ENCODE measurements around the gene AMH. TPM values are rescaled to one million over a fixed set of nuclear protein-coding genes. Genes with fewer than 3 reads are reported as not detected.

AMH gene
- total RNA-seq, 1 experiment from 2014 or later = 11.2 TPM

DNA sequence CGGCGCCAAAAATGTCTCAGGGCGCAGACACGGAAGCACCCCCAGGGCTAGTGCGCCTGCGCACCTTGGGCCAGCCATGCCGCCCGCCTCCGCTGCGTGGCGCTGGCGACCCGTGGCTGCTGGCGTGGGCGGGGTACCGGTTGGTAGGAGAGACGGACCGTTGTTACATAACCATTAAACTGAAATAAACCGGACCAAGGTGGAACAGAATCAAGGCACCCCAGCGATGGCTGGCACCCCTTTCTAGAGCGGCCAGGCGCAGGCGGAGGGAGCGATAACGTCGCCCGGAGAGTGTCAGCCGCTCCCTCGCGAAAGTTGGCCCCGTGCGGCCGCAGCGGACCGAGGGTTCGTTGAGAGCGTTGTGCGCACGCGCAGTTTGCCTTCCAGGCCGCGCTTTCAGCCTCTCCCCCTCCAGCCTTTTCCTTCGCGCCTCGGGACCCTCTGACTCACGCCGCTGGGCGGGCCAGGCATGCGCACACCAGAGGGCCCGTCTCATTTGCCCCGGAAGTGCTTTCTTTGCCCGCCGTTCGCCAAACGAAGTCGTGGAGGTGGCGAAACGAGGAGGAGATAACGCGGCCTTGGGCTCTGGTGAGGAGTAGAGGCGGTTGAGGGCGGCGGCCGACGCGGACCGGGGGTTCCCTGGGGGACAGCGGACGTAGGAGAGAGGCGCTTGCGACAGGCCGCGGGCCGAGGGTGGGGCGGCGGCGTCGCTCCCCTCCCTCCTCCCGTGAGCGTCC, 12.6 kb upstream of the AMH start, which contains the start of the genes PLEKHJ1 and SF3A2:
TSS of gene PLEKHJ1 (minus strand) at position 16 of the 737 bp plus-strand sequence. CDS start 81 bp downstream, outside the sequence.
TSS of gene SF3A2 (plus strand) at position 511 of the 737 bp plus-strand sequence. CDS start 6,595 bp downstream, outside the sequence.
- H3K27me3 Mint-ChIP-seq (ENCODE audit: low read depth) = peaks cover 5% of the 10 kb centered on the region; the same call in 1 of the 2 replicates
- H3K4me3 Mint-ChIP-seq = peak within 1 kb of the TSS; percentile 93
- peak; percentile 97 for DNase-seq (ENCODE audit: low spot score)
- no peaks in the 10 kb centered on the region for H3K9me3 Mint-ChIP-seq
- ChIA-PET CTCF (interaction anchor here (0.6 to 4.7 kb wide), 19 partner anchors 10 to 290 kb away, joined by 3 to 65 read pairs (median 4); partner anchors contain the start of gene AMH), POLR2A (interaction anchor here (1.2 kb wide), 1 partner anchor 39 kb away, joined by 3 read pairs; no protein-coding TSS in a partner anchor)
- peaks cover 42% of the 10 kb centered on the region for H3K4me1 Mint-ChIP-seq
- peak; percentile 83 for ATAC-seq
- peak within 1 kb of the TSS; percentile 99 for H3K27ac Mint-ChIP-seq
- peaks cover 14% of the 10 kb centered on the region; the same call in 1 of the 2 replicates for H3K36me3 Mint-ChIP-seq
- TF ChIP-seq, protein P1, sequence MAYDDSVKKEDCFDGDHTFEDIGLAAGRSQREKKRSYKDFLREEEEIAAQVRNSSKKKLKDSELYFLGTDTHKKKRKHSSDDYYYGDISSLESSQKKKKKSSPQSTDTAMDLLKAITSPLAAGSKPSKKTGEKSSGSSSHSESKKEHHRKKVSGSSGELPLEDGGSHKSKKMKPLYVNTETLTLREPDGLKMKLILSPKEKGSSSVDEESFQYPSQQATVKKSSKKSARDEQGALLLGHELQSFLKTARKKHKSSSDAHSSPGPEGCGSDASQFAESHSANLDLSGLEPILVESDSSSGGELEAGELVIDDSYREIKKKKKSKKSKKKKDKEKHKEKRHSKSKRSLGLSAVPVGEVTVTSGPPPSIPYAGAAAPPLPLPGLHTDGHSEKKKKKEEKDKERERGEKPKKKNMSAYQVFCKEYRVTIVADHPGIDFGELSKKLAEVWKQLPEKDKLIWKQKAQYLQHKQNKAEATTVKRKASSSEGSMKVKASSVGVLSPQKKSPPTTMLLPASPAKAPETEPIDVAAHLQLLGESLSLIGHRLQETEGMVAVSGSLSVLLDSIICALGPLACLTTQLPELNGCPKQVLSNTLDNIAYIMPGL (CRISPR knock-in tag; IDR thresholded peaks at IDR 0.05) = peak; percentile 91; the same call in 1 of the 2 replicates
- 0 out of 2 replicates have a peak, but pooled peaks have one; percentile 15 for TF ChIP-seq ZNF121 (CRISPR knock-in tag; IDR thresholded peaks at IDR 0.05)
- TF ChIP-seq MXD4 (CRISPR knock-in tag; IDR thresholded peaks at IDR 0.05; ENCODE audit: borderline replicate concordance) = no peak
- peak; percentile 83 for TF ChIP-seq CTCF (IDR thresholded peaks at IDR 0.05)
- TF ChIP-seq, protein P2, sequence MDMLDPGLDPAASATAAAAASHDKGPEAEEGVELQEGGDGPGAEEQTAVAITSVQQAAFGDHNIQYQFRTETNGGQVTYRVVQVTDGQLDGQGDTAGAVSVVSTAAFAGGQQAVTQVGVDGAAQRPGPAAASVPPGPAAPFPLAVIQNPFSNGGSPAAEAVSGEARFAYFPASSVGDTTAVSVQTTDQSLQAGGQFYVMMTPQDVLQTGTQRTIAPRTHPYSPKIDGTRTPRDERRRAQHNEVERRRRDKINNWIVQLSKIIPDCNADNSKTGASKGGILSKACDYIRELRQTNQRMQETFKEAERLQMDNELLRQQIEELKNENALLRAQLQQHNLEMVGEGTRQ (CRISPR knock-in tag; IDR thresholded peaks at IDR 0.05) = peak; percentile 26; the same call in 1 of the 2 replicates
- no peak for TF ChIP-seq JAZF1 (CRISPR knock-in tag; IDR thresholded peaks at IDR 0.05)
- peak; percentile 97 for TF ChIP-seq NR2C2 (CRISPR knock-in tag; IDR thresholded peaks at IDR 0.05)
- TF ChIP-seq TEAD1 (CRISPR knock-in tag; IDR thresholded peaks at IDR 0.05) = peak; percentile 94
- 0 out of 2 replicates have a peak, but pooled peaks have one; percentile 59 for TF ChIP-seq ATF1 (CRISPR knock-in tag; IDR thresholded peaks at IDR 0.05)
- peak; percentile 97 for TF ChIP-seq E2F5 (CRISPR knock-in tag; IDR thresholded peaks at IDR 0.05)
- TF ChIP-seq, protein P3, sequence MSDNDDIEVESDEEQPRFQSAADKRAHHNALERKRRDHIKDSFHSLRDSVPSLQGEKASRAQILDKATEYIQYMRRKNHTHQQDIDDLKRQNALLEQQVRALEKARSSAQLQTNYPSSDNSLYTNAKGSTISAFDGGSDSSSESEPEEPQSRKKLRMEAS (CRISPR knock-in tag; IDR thresholded peaks at IDR 0.05) = peak; percentile 99
- 0 out of 2 replicates have a peak, but pooled peaks have one; percentile 53 for TF ChIP-seq SMAD4 (CRISPR knock-in tag; IDR thresholded peaks at IDR 0.05)
- TF ChIP-seq SMAD3 (CRISPR knock-in tag; IDR thresholded peaks at IDR 0.05; ENCODE audit: borderline replicate concordance) = no peak; the same call in none of the 2 replicates
- peak; percentile 60; the same call in 1 of the 2 replicates for TF ChIP-seq TEAD4 (CRISPR knock-in tag; IDR thresholded peaks at IDR 0.05)
- no peak for TF ChIP-seq ZNF671 (CRISPR knock-in tag; IDR thresholded peaks at IDR 0.05)
- TF ChIP-seq ZMAT4 (CRISPR knock-in tag; IDR thresholded peaks at IDR 0.05) = no peak
- TF ChIP-seq ZBTB43 (CRISPR knock-in tag; IDR thresholded peaks at IDR 0.05) = peak; percentile 84
- TF ChIP-seq, protein P4, sequence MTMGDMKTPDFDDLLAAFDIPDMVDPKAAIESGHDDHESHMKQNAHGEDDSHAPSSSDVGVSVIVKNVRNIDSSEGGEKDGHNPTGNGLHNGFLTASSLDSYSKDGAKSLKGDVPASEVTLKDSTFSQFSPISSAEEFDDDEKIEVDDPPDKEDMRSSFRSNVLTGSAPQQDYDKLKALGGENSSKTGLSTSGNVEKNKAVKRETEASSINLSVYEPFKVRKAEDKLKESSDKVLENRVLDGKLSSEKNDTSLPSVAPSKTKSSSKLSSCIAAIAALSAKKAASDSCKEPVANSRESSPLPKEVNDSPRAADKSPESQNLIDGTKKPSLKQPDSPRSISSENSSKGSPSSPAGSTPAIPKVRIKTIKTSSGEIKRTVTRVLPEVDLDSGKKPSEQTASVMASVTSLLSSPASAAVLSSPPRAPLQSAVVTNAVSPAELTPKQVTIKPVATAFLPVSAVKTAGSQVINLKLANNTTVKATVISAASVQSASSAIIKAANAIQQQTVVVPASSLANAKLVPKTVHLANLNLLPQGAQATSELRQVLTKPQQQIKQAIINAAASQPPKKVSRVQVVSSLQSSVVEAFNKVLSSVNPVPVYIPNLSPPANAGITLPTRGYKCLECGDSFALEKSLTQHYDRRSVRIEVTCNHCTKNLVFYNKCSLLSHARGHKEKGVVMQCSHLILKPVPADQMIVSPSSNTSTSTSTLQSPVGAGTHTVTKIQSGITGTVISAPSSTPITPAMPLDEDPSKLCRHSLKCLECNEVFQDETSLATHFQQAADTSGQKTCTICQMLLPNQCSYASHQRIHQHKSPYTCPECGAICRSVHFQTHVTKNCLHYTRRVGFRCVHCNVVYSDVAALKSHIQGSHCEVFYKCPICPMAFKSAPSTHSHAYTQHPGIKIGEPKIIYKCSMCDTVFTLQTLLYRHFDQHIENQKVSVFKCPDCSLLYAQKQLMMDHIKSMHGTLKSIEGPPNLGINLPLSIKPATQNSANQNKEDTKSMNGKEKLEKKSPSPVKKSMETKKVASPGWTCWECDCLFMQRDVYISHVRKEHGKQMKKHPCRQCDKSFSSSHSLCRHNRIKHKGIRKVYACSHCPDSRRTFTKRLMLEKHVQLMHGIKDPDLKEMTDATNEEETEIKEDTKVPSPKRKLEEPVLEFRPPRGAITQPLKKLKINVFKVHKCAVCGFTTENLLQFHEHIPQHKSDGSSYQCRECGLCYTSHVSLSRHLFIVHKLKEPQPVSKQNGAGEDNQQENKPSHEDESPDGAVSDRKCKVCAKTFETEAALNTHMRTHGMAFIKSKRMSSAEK (CRISPR knock-in tag; IDR thresholded peaks at IDR 0.05; ENCODE audit: borderline replicate concordance) = no peak
- TF ChIP-seq ERG (CRISPR knock-in tag; IDR thresholded peaks at IDR 0.05) = no peak
- TF ChIP-seq RELA (CRISPR knock-in tag; IDR thresholded peaks at IDR 0.05; ENCODE audit: borderline replicate concordance) = no peak
- peak; percentile 86; the same call in 1 of the 2 replicates for TF ChIP-seq TP53 (CRISPR knock-in tag; IDR thresholded peaks at IDR 0.05)

Measured in WTC11 (cell line).